Stomach (tissue), 4 donors: Measurements from ENCODE around the gene BAIAP2L2.

Experiments used
- POLR2A ChIP-seq, 4 donors: fragments of 450-650 bp; IDR thresholded peaks; one replicate each; pipeline ENCODE4 v1.6.1; 2016; ENCODE audit warnings: antibody characterized with exemption in 4 of 4, control low read depth in 2 of 4, mild to moderate bottlenecking in 1 of 4, moderate library complexity in 1 of 4
- TF ChIP-seq, protein P1 (sequence below), 7 experiments: fragments of 450-650 bp in 4 of 7; fragments of 200-600 bp in 3 of 7; sonication (generic) in 3 of 7; IDR thresholded peaks; one replicate each; pipeline ENCODE4 v1.5.1; 2016 to 2019; ENCODE audit warnings: antibody characterized with exemption in 7 of 7, control low read depth in 2 of 7, mild to moderate bottlenecking in 1 of 7

- TF ChIP-seq, protein P1, sequence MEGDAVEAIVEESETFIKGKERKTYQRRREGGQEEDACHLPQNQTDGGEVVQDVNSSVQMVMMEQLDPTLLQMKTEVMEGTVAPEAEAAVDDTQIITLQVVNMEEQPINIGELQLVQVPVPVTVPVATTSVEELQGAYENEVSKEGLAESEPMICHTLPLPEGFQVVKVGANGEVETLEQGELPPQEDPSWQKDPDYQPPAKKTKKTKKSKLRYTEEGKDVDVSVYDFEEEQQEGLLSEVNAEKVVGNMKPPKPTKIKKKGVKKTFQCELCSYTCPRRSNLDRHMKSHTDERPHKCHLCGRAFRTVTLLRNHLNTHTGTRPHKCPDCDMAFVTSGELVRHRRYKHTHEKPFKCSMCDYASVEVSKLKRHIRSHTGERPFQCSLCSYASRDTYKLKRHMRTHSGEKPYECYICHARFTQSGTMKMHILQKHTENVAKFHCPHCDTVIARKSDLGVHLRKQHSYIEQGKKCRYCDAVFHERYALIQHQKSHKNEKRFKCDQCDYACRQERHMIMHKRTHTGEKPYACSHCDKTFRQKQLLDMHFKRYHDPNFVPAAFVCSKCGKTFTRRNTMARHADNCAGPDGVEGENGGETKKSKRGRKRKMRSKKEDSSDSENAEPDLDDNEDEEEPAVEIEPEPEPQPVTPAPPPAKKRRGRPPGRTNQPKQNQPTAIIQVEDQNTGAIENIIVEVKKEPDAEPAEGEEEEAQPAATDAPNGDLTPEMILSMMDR (IDR thresholded peaks at IDR 0.05), result no peak
- TF ChIP-seq POLR2A (IDR thresholded peaks at IDR 0.05), result no peak
These were observed 29.4 kb upstream of the BAIAP2L2 start for GRCh38 chr22:38139901-38140300.
